Ecto neural progenitor cell (in vitro differentiated cells): ENCODE measurements around the gene WDR88.
A peak's percentile ranks its signal among the peaks of the same experiment; 100 is the strongest.
"Not testable (repeated sequence)": the region's sequence is repeated elsewhere in the genome, so short reads cannot be mapped to it uniquely, and the experiment has no call there.

Experiments
- DNase-seq: peaks from one replicate; pipeline ENCODE4 v3.0.0-alpha.2; 2018; ENCODE audit warnings: low spot score

Gene WDR88

GRCh38 chr19:33129901-33130300 is 2.0 kb upstream of the WDR88 start:
- DNase-seq = no peak

GRCh38 chr19:33130433-33130832 is 1.5 kb upstream of the WDR88 start:
- no peak for DNase-seq

- no peak for DNase-seq
These were observed 511 bp downstream of the WDR88 start for GRCh38 chr19:33132425-33132824.

GRCh38 chr19:33133438-33134031 is 1.6 kb downstream of the WDR88 start:
- no peak for DNase-seq

GRCh38 chr19:33134571-33135041 is 2.7 kb downstream of the WDR88 start:
- DNase-seq = no peak

- DNase-seq = no peak
These were observed 7.3 kb downstream of the WDR88 start for GRCh38 chr19:33139165-33139564.

- peak; percentile 79 for DNase-seq
These were observed 12.0 kb downstream of the WDR88 start for GRCh38 chr19:33143897-33144405.

- DNase-seq = no peak
These were observed 14.3 kb downstream of the WDR88 start for GRCh38 chr19:33146209-33146608.

- no peak for DNase-seq
These were observed 15.6 kb downstream of the WDR88 start for GRCh38 chr19:33147538-33147937.

GRCh38 chr19:33150852-33151518 is 19.1 kb downstream of the WDR88 start:
- DNase-seq = no peak

- DNase-seq = no peak
These were observed 20.3 kb downstream of the WDR88 start for GRCh38 chr19:33152176-33152575.

- not testable (repeated sequence) for DNase-seq
These were observed 20.7 kb downstream of the WDR88 start for GRCh38 chr19:33152625-33153024.

GRCh38 chr19:33154313-33154712 is 22.4 kb downstream of the WDR88 start:
- DNase-seq = not testable (repeated sequence)

- no peak for DNase-seq
These were observed 24.4 kb downstream of the WDR88 start for GRCh38 chr19:33156334-33156733.

GRCh38 chr19:33157906-33158305 is 26.0 kb downstream of the WDR88 start:
- no peak for DNase-seq

- no peak for DNase-seq
These were observed 26.5 kb downstream of the WDR88 start for GRCh38 chr19:33158365-33158764.

GRCh38 chr19:33159149-33159548 is 27.2 kb downstream of the WDR88 start:
- no peak for DNase-seq

GRCh38 chr19:33159893-33160292 is 28.0 kb downstream of the WDR88 start:
- no peak for DNase-seq

GRCh38 chr19:33161201-33161600 is 29.3 kb downstream of the WDR88 start:
- no peak for DNase-seq

- no peak for DNase-seq
These were observed 31.6 kb downstream of the WDR88 start for GRCh38 chr19:33163481-33163880.

GRCh38 chr19:33166037-33166436 is 34.1 kb downstream of the WDR88 start:
- DNase-seq = not testable (repeated sequence)

GRCh38 chr19:33167438-33167837 is 35.5 kb downstream of the WDR88 start:
- DNase-seq = no peak

- no peak for DNase-seq
These were observed 36.6 kb downstream of the WDR88 start for GRCh38 chr19:33168528-33168927.
